GM21526 (cell line): ENCODE measurements around the gene PLCL2.
A peak's percentile ranks its signal among the peaks of the same experiment; 100 is the strongest.
"Not testable (repeated sequence)": the region's sequence is repeated elsewhere in the genome, so short reads cannot be mapped to it uniquely, and the experiment has no call there.

Experiments used
- ATAC-seq: cut with Tn5 transposase; IDR thresholded peaks from one replicate; pipeline ENCODE4 v1.9.1; 2021; ENCODE audit warnings: moderate library complexity; ENCODE audit not compliant: unreplicated experiment, low FRiP score

The PLCL2 gene

GRCh38 chr3:17094551-17094950 is 209.8 kb downstream of the PLCL2 start:
- no peak for ATAC-seq

- no peak for ATAC-seq
These were observed 218.8 kb downstream of the PLCL2 start for GRCh38 chr3:17103579-17103978.

GRCh38 chr3:17106801-17107200 is 222.0 kb downstream of the PLCL2 start:
- not testable (repeated sequence) for ATAC-seq

GRCh38 chr3:17110660-17111396 is 226.1 kb downstream of the PLCL2 start:
- ATAC-seq: peak; percentile 56

- ATAC-seq: no peak
These were observed 226.8 kb downstream of the PLCL2 start for GRCh38 chr3:17111586-17111985.

- ATAC-seq: no peak
These were observed 230.4 kb downstream of the PLCL2 start for GRCh38 chr3:17115186-17115585.

- ATAC-seq: no peak
These were observed 231.3 kb downstream of the PLCL2 start for GRCh38 chr3:17116007-17116600.

GRCh38 chr3:17118771-17119170 is 234.0 kb downstream of the PLCL2 start:
- ATAC-seq: no peak

GRCh38 chr3:17119201-17120072 is 234.7 kb downstream of the PLCL2 start:
- no peak for ATAC-seq

GRCh38 chr3:17120115-17120514 is 235.4 kb downstream of the PLCL2 start:
- ATAC-seq: no peak

GRCh38 chr3:17121336-17121735 is 236.6 kb downstream of the PLCL2 start:
- no peak for ATAC-seq

- no peak for ATAC-seq
These were observed 238.0 kb downstream of the PLCL2 start for GRCh38 chr3:17122758-17123157.

GRCh38 chr3:17125738-17126442 is 241.1 kb downstream of the PLCL2 start:
- no peak for ATAC-seq

- not testable (repeated sequence) for ATAC-seq
These were observed 243.9 kb downstream of the PLCL2 start for GRCh38 chr3:17128671-17129070.

GRCh38 chr3:17129556-17129955 is 244.8 kb downstream of the PLCL2 start:
- no peak for ATAC-seq

GRCh38 chr3:17130956-17131355 is 246.2 kb downstream of the PLCL2 start:
- ATAC-seq: no peak

GRCh38 chr3:17132286-17133115 is 247.7 kb downstream of the PLCL2 start:
- ATAC-seq: no peak

- ATAC-seq: no peak
These were observed 249.1 kb downstream of the PLCL2 start for GRCh38 chr3:17133632-17134545.

GRCh38 chr3:17135696-17136095 is 250.9 kb downstream of the PLCL2 start:
- ATAC-seq: no peak
